ENCODE measurements around the gene GLT1D1. TPM values are rescaled to one million over a fixed set of nuclear protein-coding genes. Genes with fewer than 3 reads are reported as not detected.
A peak's percentile ranks its signal among the peaks of the same experiment; 100 is the strongest.
"Not testable (repeated sequence)": the region's sequence is repeated elsewhere in the genome, so short reads cannot be mapped to it uniquely, and the experiment has no call there.

Gene GLT1D1
- total RNA-seq, 2 donors from 2014 or later = not detected

- intact Hi-C loops (cut with DNase I) = no loop called here
- Histone ChIP-seq H3K36me3 (replicated peaks in 1 of 2; ENCODE audit: insufficient read depth in 1 of 2, low read depth in 2 of 2) (no peaks in the 10 kb centered on the region), H3K4me3 (no peak overlapping the region), H3K9me3 (no peaks in the 10 kb centered on the region), H3K27me3 (no peaks in the 10 kb centered on the region), H3K4me1 (peaks cover 15% of the 10 kb centered on the region), H3K27ac (no peak overlapping the region)
- TF ChIP-seq CTCF (IDR thresholded peaks at IDR 0.05) (no peak), POLR2A (IDR thresholded peaks at IDR 0.05) (no peak)
- ATAC-seq (no peak), DNase-seq (no peak)
- 87 to 100% methylated on average over 2 of the region's 2 CpGs for WGBS, 2 donors
These were observed 25.6 kb upstream of the GLT1D1 start for GRCh38 chr12:128827724-128828123.

- Histone ChIP-seq H3K27ac (no peak overlapping the region), H3K4me1 (no peaks in the 10 kb centered on the region), H3K9me3 (no peaks in the 10 kb centered on the region), H3K36me3 (replicated peaks in 1 of 2; ENCODE audit: insufficient read depth in 1 of 2, low read depth in 2 of 2) (no peaks in the 10 kb centered on the region), H3K4me3 (no peak overlapping the region), H3K27me3 (no peaks in the 10 kb centered on the region)
- no peak for TF ChIP-seq CTCF (IDR thresholded peaks at IDR 0.05)
- no peak for TF ChIP-seq POLR2A (IDR thresholded peaks at IDR 0.05)
- ATAC-seq (no peak), DNase-seq (peak in 1 of 4 donors; percentile 47)
- intact Hi-C loops (cut with DNase I) = no loop called here
- 61% methylated on average over 7 to 8 of the region's 8 CpGs for WGBS, 2 donors
These were observed 23.3 kb upstream of the GLT1D1 start for GRCh38 chr12:128829861-128830504.

- H3K27ac ChIP-seq = no peak overlapping the region
- no peaks in the 10 kb centered on the region for H3K27me3 ChIP-seq
- no peaks in the 10 kb centered on the region for H3K9me3 ChIP-seq
- H3K36me3 ChIP-seq (replicated peaks in 1 of 2; ENCODE audit: insufficient read depth in 1 of 2, low read depth in 2 of 2) = no peaks in the 10 kb centered on the region
- no peaks in the 10 kb centered on the region for H3K4me1 ChIP-seq
- DNase-seq (no peak), ATAC-seq (no peak)
- intact Hi-C loops (cut with DNase I) = no loop called here
- WGBS, 2 donors = 66 to 71% methylated on average over 7 of the region's 7 CpGs
- TF ChIP-seq POLR2A (IDR thresholded peaks at IDR 0.05) (no peak), CTCF (IDR thresholded peaks at IDR 0.05) (no peak)
- H3K4me3 ChIP-seq = no peak overlapping the region
These were observed 22.8 kb upstream of the GLT1D1 start for GRCh38 chr12:128830505-128830893.

- H3K27ac ChIP-seq = no peak overlapping the region
- no peaks in the 10 kb centered on the region for H3K36me3 ChIP-seq (replicated peaks in 1 of 2; ENCODE audit: insufficient read depth in 1 of 2, low read depth in 2 of 2)
- no peak for TF ChIP-seq POLR2A (IDR thresholded peaks at IDR 0.05)
- TF ChIP-seq CTCF (IDR thresholded peaks at IDR 0.05) = no peak
- ATAC-seq (no peak), DNase-seq (no peak)
- H3K4me1 ChIP-seq = no peaks in the 10 kb centered on the region
- no peaks in the 10 kb centered on the region for H3K27me3 ChIP-seq
- 92 to 95% methylated on average over 10 of the region's 10 CpGs for WGBS, 2 donors
- H3K4me3 ChIP-seq = no peak overlapping the region
- no peaks in the 10 kb centered on the region for H3K9me3 ChIP-seq
- intact Hi-C loops (cut with DNase I) = no loop called here
These were observed 19.9 kb upstream of the GLT1D1 start for GRCh38 chr12:128833418-128833817.

GRCh38 chr12:128839885-128840284 lies 13.4 kb upstream of the GLT1D1 start:
- H3K36me3 ChIP-seq (replicated peaks in 1 of 2; ENCODE audit: insufficient read depth in 1 of 2, low read depth in 2 of 2); H3K4me3 ChIP-seq; H3K4me1 ChIP-seq; DNase-seq; H3K27me3 ChIP-seq; intact Hi-C loops (cut with DNase I); H3K9me3 ChIP-seq; H3K27ac ChIP-seq; ATAC-seq: not testable (repeated sequence)
- WGBS, 2 donors = 64 to 66% methylated on average over 12 of the region's 12 CpGs

Measured in body of pancreas (tissue), 4 donors.